Esophagus muscularis mucosa (tissue), 4 donors: Measurements from ENCODE around the gene NME3. TPM values are rescaled to one million over a fixed set of nuclear protein-coding genes. Genes with fewer than 3 reads are reported as not detected.

Experiments
- DNase-seq: peaks from one replicate; pipeline ENCODE4 v3.0.0-alpha.2; 2017; ENCODE audit errors: extremely low spot score
- H3K27ac ChIP-seq, 4 donors: fragments of 200-600 bp; sonication (generic); replicated peaks in 1 of 4; 1 replicate in 3 of 4; 2 replicates in 1 of 4; pipeline ENCODE4 v1.5.1; 2016 to 2019; ENCODE audit warnings: mild to moderate bottlenecking in 1 of 4
- H3K27me3 ChIP-seq, 4 donors: fragments of 200-600 bp; sonication (generic); one replicate each; pipeline versions ENCODE4 v1.5.1 to v1.6.0; 2016 to 2019
- H3K36me3 ChIP-seq, 4 donors: fragments of 200-600 bp; sonication (generic); one replicate each; pipeline ENCODE4 v1.5.1; 2016 to 2019
- H3K4me1 ChIP-seq, 4 donors: fragments of 200-600 bp; sonication (generic); one replicate each; pipeline ENCODE4 v1.5.1; 2016 to 2019
- H3K4me3 ChIP-seq, 4 donors: fragments of 200-600 bp; sonication (generic); 1 replicate in 2 of 4; 2 replicates in 2 of 4; pipeline ENCODE4 v1.5.1; 2016 to 2019; ENCODE audit warnings: mild to moderate bottlenecking in 4 of 4, moderate library complexity in 1 of 4
- H3K9me3 ChIP-seq, 4 donors: fragments of 200-600 bp; sonication (generic); 1 replicate in 3 of 4; 2 replicates in 1 of 4; pipeline ENCODE4 v1.5.1; 2016 to 2019
- EP300 ChIP-seq: sonication (generic); formaldehyde crosslinking; IDR thresholded peaks from one replicate; pipeline ENCODE4 v1.6.1; 2017; ENCODE audit warnings: antibody characterized with exemption
- POLR2A ChIP-seq: fragments of 450-650 bp; IDR thresholded peaks from one replicate; pipeline ENCODE4 v1.6.1; 2017; ENCODE audit warnings: antibody characterized with exemption, moderate library complexity, mild to moderate bottlenecking, low read depth
- POLR2AphosphoS5 ChIP-seq, 2 donors: sonication (generic); formaldehyde crosslinking; IDR thresholded peaks; one replicate each; pipeline ENCODE4 v1.6.1; 2017; ENCODE audit warnings: antibody characterized with exemption in 2 of 2
- WGBS: methylation state at CpG from one replicate; pipeline ENCODE4 v1.1.5; 2018; 5-methylcytosine and 5-hydroxymethylcytosine counted together
- intact Hi-C: fragments of 100-400 bp; cut with DNase I; formaldehyde crosslinking; loops from one replicate; pipeline ENCODE4 v1.15.1; 2023
- total RNA-seq, 4 donors: library from RNA; depleted of rRNA; stranded (reverse); fragments of >200 nt; gene quantifications; one replicate each; pipeline versions ENCODE4 v1.1.0 to v1.2.1, GENCODE V29; 2016
- TF ChIP-seq, protein P1 (sequence below), 3 experiments: fragments of 200-600 bp in 2 of 3; fragments of 450-650 bp in 1 of 3; sonication (generic) in 2 of 3; IDR thresholded peaks; one replicate each; pipeline ENCODE4 v1.5.1; 2017 to 2019; ENCODE audit warnings: antibody characterized with exemption in 3 of 3, mild to moderate bottlenecking in 2 of 3, moderate library complexity in 1 of 3

NME3 gene
- total RNA-seq, 4 donors from 2014 or later: 64.8 to 101 (median 83.7) TPM

DNA sequence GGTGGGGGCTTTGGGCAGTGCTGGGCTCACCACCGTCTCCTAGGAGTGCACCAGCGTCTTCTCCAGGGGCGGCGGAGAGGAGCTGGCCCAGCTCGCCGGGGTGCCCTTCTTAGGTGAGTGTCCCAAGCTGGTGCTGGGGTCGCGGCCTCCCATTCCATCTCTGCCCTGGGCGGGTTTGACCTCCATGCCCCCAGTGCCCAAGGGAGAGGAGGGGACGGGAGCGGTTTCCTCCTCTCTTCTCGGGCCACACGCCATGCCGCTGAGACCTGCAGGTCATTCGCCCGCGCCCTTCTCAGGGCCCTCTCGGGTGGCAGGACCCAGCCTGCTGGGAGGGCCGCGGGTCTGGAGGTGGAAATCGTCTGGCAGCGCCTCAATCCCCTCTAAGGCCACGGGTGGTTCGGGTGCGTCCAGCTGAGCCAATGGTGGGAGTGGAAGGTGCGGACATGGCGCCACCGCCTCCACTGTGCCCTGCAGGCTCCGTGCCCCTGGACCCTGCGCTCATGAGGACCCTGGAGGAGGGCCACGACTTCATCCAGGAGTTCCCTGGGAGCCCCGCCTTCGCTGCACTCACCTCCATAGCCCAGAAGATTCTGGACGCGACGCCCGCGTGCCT is 16.9 kb upstream of the NME3 start:
- 94% methylated on average over 27 of the region's 38 CpGs for WGBS
- peaks cover 15 to 76% (median 71%) of the 10 kb centered on the region in 4 donors for H3K36me3 ChIP-seq
- no peak for DNase-seq
- H3K9me3 ChIP-seq: no peaks in the 10 kb centered on the region
- H3K27ac ChIP-seq: no peak overlapping the region
- H3K4me1 ChIP-seq: peaks cover 12 to 41% (median 27%) of the 10 kb centered on the region in 4 donors
- no peaks in the 10 kb centered on the region for H3K27me3 ChIP-seq
- no peak for TF ChIP-seq POLR2A
- TF ChIP-seq EP300: no peak
- TF ChIP-seq, protein P1, sequence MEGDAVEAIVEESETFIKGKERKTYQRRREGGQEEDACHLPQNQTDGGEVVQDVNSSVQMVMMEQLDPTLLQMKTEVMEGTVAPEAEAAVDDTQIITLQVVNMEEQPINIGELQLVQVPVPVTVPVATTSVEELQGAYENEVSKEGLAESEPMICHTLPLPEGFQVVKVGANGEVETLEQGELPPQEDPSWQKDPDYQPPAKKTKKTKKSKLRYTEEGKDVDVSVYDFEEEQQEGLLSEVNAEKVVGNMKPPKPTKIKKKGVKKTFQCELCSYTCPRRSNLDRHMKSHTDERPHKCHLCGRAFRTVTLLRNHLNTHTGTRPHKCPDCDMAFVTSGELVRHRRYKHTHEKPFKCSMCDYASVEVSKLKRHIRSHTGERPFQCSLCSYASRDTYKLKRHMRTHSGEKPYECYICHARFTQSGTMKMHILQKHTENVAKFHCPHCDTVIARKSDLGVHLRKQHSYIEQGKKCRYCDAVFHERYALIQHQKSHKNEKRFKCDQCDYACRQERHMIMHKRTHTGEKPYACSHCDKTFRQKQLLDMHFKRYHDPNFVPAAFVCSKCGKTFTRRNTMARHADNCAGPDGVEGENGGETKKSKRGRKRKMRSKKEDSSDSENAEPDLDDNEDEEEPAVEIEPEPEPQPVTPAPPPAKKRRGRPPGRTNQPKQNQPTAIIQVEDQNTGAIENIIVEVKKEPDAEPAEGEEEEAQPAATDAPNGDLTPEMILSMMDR (IDR thresholded peaks at IDR 0.05): no peak
- no peak for TF ChIP-seq POLR2AphosphoS5 (IDR thresholded peaks at IDR 0.05)
- intact Hi-C loops: loop anchor here (5.0 kb wide), 1 partner anchor 34 kb away; no protein-coding TSS in a partner anchor
- H3K4me3 ChIP-seq: no peak overlapping the region

GRCh38 chr16:1787322-1788094 is 16.2 kb upstream of the NME3 start:
- Histone ChIP-seq H3K9me3 (no peaks in the 10 kb centered on the region), H3K36me3 (peaks cover 15 to 76% (median 71%) of the 10 kb centered on the region in 4 donors), H3K27me3 (no peaks in the 10 kb centered on the region), H3K4me3 (no peak overlapping the region), H3K27ac (no peak overlapping the region), H3K4me1 (peaks cover 12 to 42% (median 28%) of the 10 kb centered on the region in 4 donors)
- WGBS: 87% methylated on average over 33 of the region's 44 CpGs
- TF ChIP-seq POLR2A (no peak), EP300 (no peak), POLR2AphosphoS5 (IDR thresholded peaks at IDR 0.05) (no peak)
- DNase-seq: no peak
- intact Hi-C loops: loop anchor here (5.0 kb wide), 1 partner anchor 35 kb away; no protein-coding TSS in a partner anchor

DNA sequence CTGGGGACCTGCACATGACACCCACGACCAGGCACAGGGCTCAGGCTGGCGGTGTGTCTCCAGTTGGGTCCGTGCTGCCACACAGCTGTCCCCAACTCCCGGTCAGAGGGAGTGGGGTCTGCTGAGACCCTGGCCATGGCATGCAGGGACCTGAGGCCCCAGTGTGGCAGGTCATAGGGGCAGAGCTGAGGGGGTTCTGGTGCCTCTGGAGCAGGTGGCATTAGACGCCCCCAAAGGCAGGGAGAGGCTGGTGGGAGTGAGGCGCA is 15.6 kb upstream of the NME3 start:
- intact Hi-C loops: loop anchor here (5.0 kb wide), 1 partner anchor 35 kb away; no protein-coding TSS in a partner anchor
- TF ChIP-seq, protein P1 (IDR thresholded peaks at IDR 0.05): no peak
- TF ChIP-seq POLR2A (no peak), POLR2AphosphoS5 (IDR thresholded peaks at IDR 0.05) (no peak), EP300 (no peak)
- DNase-seq: no peak
- no peaks in the 10 kb centered on the region for H3K27me3 ChIP-seq
- H3K36me3 ChIP-seq: peaks cover 15 to 71% (median 69%) of the 10 kb centered on the region in 4 donors
- 73% methylated on average over 5 of the region's 6 CpGs for WGBS
- H3K4me1 ChIP-seq: peaks cover 12 to 44% (median 28%) of the 10 kb centered on the region in 4 donors
- H3K4me3 ChIP-seq: no peak overlapping the region
- no peaks in the 10 kb centered on the region for H3K9me3 ChIP-seq
- H3K27ac ChIP-seq: no peak overlapping the region

DNA sequence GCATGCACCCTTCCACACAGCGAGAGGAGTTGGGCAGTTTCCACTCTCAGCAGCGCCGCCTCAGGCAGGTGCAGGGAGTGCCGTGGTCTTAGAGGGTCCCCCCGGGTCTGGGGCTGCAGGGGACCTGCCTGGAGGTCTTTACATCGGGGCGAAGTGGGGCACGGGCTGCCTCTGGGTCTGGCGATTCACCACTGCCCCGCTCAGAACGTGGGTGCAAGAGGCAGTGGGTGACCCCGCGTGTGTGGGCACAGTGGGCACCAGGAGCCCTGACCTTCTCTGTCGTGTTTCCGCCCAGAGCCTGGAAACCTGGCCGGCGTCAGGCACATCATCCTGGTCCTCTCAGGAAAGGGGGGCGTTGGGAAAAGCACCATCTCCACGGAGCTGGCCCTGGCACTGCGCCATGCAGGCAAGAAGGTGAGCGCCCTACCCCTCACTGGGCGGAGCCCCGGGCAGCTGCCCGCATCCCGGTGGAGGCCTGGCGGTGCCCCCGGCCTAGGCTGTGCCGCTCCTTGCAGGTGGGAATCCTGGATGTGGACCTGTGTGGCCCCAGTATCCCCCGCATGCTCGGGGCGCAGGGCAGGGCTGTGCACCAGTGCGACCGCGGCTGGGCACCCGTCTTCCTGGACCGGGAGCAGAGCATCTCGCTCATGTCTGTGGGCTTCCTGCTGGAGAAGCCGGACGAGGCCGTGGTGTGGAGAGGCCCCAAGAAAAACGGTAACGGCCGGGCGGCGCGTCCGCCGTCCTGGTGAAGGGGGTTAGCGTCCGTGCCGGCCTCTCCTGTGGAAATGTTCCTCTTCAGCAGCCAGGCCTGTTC is 15.1 kb upstream of the NME3 start:
- WGBS: 87% methylated on average over 29 of the region's 51 CpGs

More for the DNA sequence above, 15.1 kb upstream of the NME3 start:
- Histone ChIP-seq H3K4me3 (no peak overlapping the region), H3K27ac (no peak overlapping the region), H3K4me1 (peaks cover 15 to 49% (median 31%) of the 10 kb centered on the region in 4 donors), H3K9me3 (no peaks in the 10 kb centered on the region), H3K27me3 (no peaks in the 10 kb centered on the region), H3K36me3 (peaks cover 15 to 66% (median 63%) of the 10 kb centered on the region in 4 donors)
- no peak for DNase-seq
- TF ChIP-seq, protein P1 (IDR thresholded peaks at IDR 0.05): no peak
- TF ChIP-seq POLR2AphosphoS5 (IDR thresholded peaks at IDR 0.05): no peak
- no peak for TF ChIP-seq POLR2A
- no peak for TF ChIP-seq EP300
- intact Hi-C loops: loop anchor here (5.0 kb wide), 1 partner anchor 36 kb away; no protein-coding TSS in a partner anchor
